HTR-8/SVneo (cell line): ENCODE data around the gene FNDC10.
"Not testable (repeated sequence)": the region's sequence is repeated elsewhere in the genome, so short reads cannot be mapped to it uniquely, and the experiment has no call there.

Source experiments
- DNase-seq: peaks from one replicate; pipeline ENCODE4 v3.0.0; 2011; ENCODE audit warnings: low spot score, mixed read lengths; ENCODE audit not compliant: insufficient read length
- FAIRE-seq: peaks from 2 replicates; lab custom pipeline; 2011; peaks lifted over from hg19 to GRCh38; lab: Jason Lieb, UNC

The FNDC10 gene

GRCh38 chr1:1574721-1575537 lies 25.0 kb downstream of the FNDC10 start, which contains the start of gene SSU72:
SSU72 (minus strand) TSS chr1:1574863; CDS start chr1:1574557, 306 bp downstream.
- DNase-seq (peak; percentile 89), FAIRE-seq (peak; percentile 81)

- DNase-seq (peak; percentile 67), FAIRE-seq (no peak)
These were observed 25.9 kb downstream of the FNDC10 start for GRCh38 chr1:1573843-1574720.

- no peak for FAIRE-seq
- no peak for DNase-seq
These were observed 30.6 kb downstream of the FNDC10 start for GRCh38 chr1:1569341-1569740.

GRCh38 chr1:1567891-1568291 lies 32.0 kb downstream of the FNDC10 start:
- no peak for FAIRE-seq
- no peak for DNase-seq

GRCh38 chr1:1567152-1567875 lies 32.6 kb downstream of the FNDC10 start:
- DNase-seq (no peak), FAIRE-seq (no peak)

- FAIRE-seq: no peak
- no peak for DNase-seq
These were observed 34.6 kb downstream of the FNDC10 start for GRCh38 chr1:1565340-1565739.

GRCh38 chr1:1564268-1564667 lies 35.7 kb downstream of the FNDC10 start:
- FAIRE-seq: no peak
- DNase-seq: no peak

GRCh38 chr1:1563688-1564087 lies 36.2 kb downstream of the FNDC10 start:
- FAIRE-seq: no peak

GRCh38 chr1:1562556-1563195 lies 37.3 kb downstream of the FNDC10 start:
- DNase-seq: no peak
- FAIRE-seq: no peak

More at GRCh38 chr1:1563688-1564087, 36.2 kb downstream of the FNDC10 start:
- DNase-seq: no peak

GRCh38 chr1:1561801-1562470 lies 38.0 kb downstream of the FNDC10 start:
- FAIRE-seq: no peak
- no peak for DNase-seq

GRCh38 chr1:1560178-1560577 lies 39.8 kb downstream of the FNDC10 start:
- FAIRE-seq: no peak

GRCh38 chr1:1559066-1559465 lies 40.9 kb downstream of the FNDC10 start:
- DNase-seq: no peak
- FAIRE-seq: no peak

More at GRCh38 chr1:1560178-1560577, 39.8 kb downstream of the FNDC10 start:
- DNase-seq: no peak

GRCh38 chr1:1558591-1558990 lies 41.3 kb downstream of the FNDC10 start:
- FAIRE-seq (no peak), DNase-seq (no peak)

GRCh38 chr1:1557688-1558087 lies 42.2 kb downstream of the FNDC10 start:
- not testable (repeated sequence) for FAIRE-seq, DNase-seq

GRCh38 chr1:1556961-1557360 lies 43.0 kb downstream of the FNDC10 start:
- not testable (repeated sequence) for FAIRE-seq, DNase-seq

- no peak for DNase-seq
- no peak for FAIRE-seq
These were observed 43.4 kb downstream of the FNDC10 start for GRCh38 chr1:1556505-1556904.

- peak; percentile 30 for DNase-seq
These were observed 44.7 kb downstream of the FNDC10 start for GRCh38 chr1:1554926-1555915.

GRCh38 chr1:1554550-1554925 lies 45.4 kb downstream of the FNDC10 start:
- DNase-seq (no peak), FAIRE-seq (no peak)

More at GRCh38 chr1:1554926-1555915, 44.7 kb downstream of the FNDC10 start:
- FAIRE-seq: no peak
